ENCODE results near the gene ZMAT2.

DNA sequence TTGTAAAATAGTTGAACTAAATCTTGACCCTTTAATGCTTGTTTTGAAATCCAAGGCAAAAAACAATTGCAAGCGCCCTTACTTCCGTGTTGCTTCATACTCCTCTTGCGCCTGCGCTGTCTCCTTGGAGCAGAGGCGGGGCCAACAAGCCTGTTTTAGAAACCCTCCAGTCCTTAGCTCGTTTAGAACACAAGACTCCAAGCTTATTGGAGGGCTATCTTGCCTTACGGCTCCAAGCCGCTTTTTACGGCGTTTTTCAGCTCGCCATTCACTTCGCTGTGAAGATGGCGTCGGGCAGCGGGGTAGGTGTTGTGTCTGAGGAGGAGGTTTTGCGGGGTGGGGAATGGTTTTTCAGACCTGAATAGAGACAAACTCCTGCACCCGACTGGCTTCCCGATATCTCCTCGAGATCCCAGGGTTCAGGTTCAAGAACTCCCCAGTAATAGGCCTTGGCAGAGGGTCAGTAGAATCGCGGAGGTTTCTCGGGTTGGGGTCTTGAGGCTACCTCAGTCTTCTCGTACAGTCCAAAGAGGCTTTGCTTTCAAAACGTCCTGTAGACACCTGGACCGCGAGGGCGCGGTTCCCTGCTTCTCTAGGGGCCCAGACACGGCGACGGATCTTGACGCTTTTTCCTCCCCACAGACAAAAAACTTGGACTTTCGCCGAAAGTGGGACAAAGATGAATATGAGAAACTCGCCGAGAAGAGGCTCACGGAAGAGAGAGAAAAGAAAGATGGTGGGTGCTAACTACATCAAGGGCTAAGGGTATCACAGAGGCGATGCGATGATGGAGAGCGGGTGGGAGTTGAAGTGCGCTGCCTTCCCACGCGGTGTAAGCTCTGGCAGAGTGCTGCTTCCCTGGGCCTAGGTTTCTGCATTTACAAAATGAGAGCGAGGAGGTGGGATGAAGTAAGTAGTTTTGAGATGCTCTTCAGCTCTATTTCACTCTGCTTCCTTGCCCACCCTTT is at the start of gene ZMAT2:
- TF ChIP-seq, protein P1, sequence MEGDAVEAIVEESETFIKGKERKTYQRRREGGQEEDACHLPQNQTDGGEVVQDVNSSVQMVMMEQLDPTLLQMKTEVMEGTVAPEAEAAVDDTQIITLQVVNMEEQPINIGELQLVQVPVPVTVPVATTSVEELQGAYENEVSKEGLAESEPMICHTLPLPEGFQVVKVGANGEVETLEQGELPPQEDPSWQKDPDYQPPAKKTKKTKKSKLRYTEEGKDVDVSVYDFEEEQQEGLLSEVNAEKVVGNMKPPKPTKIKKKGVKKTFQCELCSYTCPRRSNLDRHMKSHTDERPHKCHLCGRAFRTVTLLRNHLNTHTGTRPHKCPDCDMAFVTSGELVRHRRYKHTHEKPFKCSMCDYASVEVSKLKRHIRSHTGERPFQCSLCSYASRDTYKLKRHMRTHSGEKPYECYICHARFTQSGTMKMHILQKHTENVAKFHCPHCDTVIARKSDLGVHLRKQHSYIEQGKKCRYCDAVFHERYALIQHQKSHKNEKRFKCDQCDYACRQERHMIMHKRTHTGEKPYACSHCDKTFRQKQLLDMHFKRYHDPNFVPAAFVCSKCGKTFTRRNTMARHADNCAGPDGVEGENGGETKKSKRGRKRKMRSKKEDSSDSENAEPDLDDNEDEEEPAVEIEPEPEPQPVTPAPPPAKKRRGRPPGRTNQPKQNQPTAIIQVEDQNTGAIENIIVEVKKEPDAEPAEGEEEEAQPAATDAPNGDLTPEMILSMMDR (IDR thresholded peaks at IDR 0.05): no peak
- TF ChIP-seq POLR2A (IDR thresholded peaks at IDR 0.05) (peak in 3 of 4 donors; percentile 44 to 83 (median 79)), EP300 (IDR thresholded peaks at IDR 0.05) (no peak), POLR2AphosphoS5 (IDR thresholded peaks at IDR 0.05) (peak; percentile 95 to 96)

Measured in upper lobe of left lung (tissue), 4 donors.